ENCODE measurements around the gene CXorf65.

Gene CXorf65

DNA sequence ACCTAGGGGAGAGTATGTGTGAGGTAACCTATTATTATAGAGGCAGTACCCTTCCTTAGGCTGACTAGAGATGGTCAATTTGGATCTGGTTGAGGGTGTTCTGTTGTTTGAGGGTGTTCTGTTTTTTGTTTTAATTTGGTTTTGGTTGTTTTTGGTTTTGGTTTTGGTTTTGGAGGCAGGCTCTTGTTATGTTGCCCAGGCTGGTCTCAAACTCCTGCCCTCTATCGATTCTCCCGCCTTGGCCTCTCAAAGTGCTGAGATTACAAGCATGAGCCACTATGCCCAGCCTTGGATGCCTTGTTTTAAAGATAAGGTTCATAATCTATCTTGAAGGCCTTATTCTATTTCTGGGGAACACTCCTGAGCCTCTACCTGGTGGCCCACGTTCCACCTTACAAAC lies 912 bp downstream of the CXorf65 start:
- peak; percentile 49 for DNase-seq

DNA sequence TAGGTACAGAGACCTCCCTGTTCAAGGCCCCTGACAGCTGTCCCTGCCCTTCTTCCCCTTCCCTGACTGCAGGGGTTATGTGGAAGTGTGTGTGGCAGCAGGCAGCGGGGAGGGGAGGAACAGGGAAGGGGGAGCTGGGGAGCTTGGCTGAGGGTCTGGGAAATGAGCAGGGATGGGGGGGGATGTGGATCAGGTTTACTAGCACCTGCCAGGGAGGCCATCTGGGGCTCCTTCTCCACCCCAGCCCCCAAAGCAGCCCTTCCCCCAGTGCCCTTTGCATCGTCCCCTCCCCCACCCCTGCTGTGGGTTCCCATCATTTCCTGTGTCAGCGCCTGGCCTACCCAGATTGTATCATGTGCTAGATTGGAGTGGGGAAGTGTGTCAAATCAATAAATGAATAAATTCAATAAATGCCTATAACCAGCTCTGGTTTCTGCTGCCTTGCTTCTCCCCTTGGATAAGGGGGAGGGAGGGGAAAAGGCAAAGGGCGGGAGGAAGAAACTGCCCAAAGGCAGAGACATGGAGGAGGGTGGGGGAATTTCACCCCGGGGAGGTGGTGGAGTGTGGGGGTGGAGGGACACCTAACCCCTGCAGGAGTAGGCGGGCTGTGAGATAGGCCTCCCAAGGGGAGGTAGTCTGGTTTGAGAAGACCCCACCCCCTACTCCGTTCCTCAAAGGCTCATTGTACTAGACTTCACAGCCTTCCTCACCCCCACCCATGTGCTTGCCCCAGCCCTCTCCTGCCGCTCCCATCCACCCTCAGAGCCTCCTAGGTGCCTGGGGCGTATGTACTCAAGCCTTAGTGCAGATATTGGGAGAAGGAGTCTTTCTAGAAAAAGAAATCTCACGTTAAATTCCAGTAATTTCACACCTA lies 3.2 kb downstream of the CXorf65 start:
- peak; percentile 71 for DNase-seq

DNA sequence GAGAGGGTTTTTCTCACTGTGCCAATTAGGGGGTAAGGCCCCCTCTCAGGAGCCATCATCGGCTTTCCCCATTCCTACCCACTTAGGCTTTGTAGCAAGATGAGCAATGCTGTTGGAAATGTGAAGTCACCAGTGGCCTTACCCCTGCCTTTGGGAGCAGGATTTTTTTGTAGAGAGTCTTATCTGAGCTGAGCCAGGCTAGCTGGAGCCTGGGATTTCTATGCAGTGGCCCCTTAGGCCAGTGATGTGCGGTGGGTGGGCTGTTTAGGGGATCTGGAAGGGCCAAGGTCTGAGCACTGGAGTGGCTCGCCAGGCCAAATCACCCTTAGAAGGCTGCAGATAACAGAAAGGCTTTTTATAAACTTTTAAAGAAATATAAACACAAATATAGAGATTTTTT lies 4.2 kb downstream of the CXorf65 start:
- DNase-seq: no peak

DNA sequence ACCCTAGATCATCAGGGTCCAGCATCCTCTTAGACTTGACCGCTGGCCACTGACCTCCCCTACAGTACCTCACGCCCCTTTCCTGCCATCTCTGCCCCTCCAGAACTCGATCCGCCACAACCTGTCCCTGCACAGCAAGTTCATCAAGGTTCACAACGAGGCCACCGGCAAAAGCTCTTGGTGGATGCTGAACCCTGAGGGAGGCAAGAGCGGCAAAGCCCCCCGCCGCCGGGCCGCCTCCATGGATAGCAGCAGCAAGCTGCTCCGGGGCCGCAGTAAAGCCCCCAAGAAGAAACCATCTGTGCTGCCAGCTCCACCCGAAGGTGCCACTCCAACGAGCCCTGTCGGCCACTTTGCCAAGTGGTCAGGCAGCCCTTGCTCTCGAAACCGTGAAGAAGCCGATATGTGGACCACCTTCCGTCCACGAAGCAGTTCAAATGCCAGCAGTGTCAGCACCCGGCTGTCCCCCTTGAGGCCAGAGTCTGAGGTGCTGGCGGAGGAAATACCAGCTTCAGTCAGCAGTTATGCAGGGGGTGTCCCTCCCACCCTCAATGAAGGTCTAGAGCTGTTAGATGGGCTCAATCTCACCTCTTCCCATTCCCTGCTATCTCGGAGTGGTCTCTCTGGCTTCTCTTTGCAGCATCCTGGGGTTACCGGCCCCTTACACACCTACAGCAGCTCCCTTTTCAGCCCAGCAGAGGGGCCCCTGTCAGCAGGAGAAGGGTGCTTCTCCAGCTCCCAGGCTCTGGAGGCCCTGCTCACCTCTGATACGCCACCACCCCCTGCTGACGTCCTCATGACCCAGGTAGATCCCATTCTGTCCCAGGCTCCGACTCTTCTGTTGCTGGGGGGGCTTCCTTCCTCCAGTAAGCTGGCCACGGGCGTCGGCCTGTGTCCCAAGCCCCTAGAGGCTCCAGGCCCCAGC lies 5.7 kb downstream of the CXorf65 start:
- no peak for DNase-seq

DNA sequence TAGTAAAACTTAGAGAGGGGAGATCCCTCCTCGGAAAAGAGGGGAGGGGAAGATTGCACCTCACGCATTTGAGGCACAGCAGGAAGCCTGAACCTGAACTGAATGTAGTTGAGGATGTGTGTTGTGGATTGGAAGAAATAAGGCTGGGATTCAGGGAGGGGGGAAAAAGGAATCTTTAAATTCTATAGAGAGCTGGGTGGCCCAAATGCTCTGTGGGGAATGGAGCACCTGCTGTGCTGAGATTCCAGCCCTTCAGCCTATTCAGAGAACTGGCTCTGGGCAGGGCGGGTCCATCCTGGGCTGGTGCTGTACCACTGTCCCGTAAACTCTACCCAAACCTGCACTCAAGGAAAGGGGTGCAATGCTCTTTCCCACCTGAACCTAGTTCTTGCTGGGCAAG lies 6.8 kb downstream of the CXorf65 start:
- no peak for DNase-seq

DNA sequence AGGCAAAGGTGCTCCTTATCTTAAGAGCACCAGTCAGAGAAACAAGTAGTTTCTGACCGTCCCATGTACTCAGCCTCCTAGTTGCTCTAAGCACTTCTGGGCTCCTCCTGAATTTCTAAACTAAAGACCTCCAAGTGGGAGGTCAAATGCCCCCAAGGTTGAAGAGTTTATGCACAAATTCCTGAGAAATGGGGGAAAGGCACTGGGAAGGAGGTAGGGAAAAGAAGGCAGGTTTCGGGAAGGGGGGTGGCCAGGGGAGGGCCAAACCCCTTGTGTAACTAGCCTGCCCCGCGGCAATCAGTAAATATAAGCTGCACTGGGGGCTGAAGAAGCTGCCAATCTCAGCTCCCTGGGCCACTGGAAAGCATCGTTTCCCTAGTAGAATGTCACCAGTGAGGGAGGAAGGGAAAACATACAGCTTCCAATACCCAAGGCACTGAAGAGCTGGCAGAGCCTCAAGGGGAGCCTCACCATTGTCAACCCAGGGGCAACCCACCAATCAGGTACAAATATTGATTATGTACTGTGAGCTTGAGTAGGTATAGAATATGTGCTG lies 7.5 kb downstream of the CXorf65 start:
- DNase-seq: no peak

DNA sequence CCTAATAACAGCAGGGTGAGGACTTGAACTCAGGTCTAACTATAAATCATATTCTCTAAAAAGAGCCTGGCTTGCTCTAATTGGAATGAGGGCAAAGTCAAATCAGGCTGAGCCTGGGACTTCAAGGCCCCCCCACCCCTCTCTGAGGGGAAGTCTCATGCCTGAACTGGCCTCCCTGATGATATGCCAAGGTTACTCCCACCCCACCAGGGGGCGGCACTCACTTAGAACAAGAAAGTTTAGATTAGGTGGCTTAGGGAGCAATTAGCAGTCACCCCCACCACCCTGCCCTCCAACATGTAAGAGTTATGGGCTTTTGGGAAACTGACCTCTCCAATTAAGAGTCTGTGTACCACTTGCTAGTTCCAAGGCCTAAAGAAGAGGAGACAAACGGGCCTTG lies 8.2 kb downstream of the CXorf65 start:
- peak; percentile 83 for DNase-seq

DNA sequence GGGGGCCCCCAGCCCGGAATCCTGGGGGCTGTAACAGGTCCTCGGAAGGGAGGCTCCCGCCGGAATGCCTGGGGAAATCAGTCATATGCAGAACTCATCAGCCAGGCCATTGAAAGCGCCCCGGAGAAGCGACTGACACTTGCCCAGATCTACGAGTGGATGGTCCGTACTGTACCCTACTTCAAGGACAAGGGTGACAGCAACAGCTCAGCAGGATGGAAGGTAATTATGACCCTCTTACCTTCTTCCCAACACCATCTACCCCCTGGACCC lies 9.8 kb downstream of the CXorf65 start:
- no peak for DNase-seq

DNA sequence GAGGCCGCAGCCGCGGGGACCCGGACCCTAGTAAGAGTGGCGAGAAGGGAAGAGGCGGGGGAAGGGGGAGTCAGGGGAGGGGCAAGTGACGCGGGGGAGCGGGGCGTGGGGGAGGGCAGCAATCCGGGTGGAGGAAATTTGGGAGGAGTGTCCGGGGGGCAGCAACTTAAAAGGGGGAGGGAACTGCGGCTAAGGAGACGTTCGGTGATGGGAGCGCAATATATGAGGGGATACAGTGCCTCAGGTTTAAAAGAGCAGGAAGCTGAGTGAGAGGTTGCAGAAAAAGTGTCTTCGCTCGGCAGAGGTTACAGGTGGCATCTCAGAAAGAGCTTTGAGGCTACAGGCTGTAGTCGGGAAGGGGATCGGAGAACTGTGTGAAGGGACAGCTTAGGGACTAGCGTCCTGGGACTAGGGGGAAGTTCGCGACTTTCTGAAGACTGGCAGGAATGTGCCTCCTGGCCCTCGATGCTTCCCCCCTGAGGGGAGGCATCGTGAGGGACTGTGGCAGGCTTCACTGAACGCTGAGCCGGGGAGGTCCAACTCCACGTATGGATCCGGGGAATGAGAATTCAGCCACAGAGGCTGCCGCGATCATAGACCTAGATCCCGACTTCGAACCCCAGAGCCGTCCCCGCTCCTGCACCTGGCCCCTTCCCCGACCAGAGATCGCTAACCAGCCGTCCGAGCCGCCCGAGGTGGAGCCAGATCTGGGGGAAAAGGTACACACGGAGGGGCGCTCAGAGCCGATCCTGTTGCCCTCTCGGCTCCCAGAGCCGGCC lies 10.4 kb downstream of the CXorf65 start:
- DNase-seq: peak; percentile 82

DNA sequence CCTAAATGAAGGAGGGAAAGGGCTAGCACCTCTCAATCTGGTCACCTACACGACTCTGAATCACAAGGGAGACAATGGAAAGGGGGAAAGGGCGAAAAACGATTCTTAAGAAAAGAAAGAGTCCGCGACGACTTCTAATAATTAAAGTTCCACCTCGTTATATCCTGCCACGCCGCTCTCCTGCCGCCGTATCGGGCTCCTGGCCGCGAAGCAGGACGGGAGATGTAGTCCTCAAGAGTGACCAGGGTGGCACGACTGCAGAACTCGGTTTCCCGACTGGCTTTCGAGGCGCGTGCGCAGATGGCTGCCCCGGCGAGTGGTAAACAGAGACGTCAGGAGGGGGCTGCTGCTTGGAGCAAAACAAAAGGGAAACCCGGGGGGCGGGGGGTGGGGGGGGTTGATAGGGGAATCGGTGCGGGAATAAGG lies 11.0 kb downstream of the CXorf65 start, which contains the start of gene FOXO4:
Gene FOXO4, plus strand, starts transcription at position 297 of the 426 bp plus-strand sequence. CDS start 678 bp downstream, outside the sequence.
- DNase-seq: peak; percentile 92

DNA sequence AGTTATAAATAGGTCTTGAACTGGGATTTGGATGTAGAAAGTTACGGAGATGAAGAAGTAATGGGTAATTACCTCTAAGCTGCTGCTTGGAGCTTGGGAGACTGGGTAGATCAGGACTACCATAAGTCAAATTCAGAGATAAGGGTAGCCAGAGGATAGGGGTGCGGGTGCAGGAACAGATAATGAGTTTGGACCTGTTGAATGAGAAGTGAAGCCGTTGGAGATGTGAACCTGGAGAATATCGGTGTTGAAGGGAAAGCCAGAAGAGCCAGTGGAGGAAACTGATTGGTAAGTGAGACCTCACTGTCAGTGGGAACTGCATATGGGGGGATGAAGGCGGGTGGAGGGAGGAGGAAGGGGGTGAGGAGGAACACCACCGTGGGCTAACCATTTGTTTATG lies 11.5 kb downstream of the CXorf65 start:
- no peak for DNase-seq

DNA sequence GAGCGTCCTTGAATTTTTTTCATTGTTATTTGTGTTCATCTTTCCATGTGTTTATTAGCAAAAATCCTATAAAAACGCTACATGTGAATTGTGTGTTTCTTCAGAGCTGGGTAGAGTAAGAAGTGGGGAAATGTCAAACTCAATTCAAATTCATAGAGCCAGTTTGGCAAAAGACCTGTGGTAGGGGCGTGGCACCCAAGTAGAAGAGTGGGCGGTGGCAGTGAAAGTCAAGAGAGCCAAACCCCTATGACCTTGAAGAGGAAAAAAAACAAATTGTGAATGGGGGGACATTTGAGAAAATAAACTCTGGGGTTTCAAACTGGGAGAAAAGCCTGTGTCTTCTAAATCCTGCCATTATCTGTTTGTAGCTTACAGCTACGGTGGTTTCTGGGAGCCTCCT lies 15.3 kb downstream of the CXorf65 start:
- DNase-seq: no peak

DNA sequence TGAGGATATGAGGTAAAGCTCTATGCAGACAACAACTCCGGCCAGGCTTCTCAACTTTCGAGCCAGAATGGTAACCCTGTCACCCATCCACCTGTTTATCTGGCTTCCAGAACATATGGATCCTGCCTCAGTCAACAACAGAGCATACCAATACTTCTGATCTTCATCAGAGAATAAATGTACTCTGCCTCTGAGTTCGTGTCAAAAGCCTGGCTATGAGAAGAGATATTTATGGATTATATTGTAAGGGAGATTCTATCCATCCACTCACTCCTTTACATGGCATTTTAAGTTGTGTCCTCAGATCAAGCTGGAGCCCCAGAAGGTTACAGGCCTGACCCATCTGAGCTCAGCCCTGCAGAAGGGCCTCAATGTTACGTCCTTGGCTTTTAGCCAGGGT lies 20.6 kb downstream of the CXorf65 start:
- DNase-seq: no peak

DNA sequence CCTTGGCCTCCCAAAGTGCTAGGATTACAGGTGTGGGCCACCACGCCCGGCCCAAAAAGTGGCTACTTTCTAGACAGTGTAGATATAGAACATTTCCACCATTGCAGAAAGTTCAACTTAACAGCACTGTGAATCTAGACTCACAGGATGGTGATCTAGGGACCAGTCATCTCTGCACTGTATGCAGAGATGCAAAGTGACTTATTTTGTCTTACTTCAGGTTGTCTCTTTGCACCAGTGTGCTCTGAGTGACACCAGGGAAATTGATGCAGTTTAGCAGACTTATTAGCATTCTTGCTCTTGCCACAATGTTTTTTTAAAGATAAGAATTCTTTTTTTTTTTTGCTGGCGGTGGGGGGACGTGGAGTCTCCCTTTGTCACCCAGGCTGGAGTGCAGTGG lies 23.7 kb downstream of the CXorf65 start:
- DNase-seq: no peak

DNA sequence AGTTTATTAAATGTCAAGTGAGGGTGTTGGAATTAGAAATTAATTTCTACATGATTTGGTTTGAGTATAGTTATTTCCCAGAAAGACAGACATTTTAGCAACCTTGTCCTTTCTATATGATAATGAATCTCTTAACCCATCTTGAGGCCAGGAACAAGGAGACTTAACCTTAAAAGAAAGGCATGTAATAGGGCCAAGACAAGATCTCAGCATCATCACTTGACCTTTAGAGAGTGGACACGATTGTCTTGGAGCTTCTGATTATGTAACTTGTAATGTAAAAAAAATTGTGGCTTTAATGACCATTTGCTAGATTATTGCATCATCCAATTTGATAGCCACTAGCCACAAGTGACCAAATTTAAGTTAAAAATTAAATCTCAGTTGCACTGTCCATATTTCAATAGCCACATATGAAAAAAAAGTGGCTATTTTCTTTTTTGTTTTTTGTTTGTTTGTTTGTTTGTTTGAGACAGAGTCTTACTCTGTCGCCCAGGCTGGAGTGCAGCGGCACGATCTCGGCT lies 24.4 kb downstream of the CXorf65 start:
- DNase-seq: no peak

DNA sequence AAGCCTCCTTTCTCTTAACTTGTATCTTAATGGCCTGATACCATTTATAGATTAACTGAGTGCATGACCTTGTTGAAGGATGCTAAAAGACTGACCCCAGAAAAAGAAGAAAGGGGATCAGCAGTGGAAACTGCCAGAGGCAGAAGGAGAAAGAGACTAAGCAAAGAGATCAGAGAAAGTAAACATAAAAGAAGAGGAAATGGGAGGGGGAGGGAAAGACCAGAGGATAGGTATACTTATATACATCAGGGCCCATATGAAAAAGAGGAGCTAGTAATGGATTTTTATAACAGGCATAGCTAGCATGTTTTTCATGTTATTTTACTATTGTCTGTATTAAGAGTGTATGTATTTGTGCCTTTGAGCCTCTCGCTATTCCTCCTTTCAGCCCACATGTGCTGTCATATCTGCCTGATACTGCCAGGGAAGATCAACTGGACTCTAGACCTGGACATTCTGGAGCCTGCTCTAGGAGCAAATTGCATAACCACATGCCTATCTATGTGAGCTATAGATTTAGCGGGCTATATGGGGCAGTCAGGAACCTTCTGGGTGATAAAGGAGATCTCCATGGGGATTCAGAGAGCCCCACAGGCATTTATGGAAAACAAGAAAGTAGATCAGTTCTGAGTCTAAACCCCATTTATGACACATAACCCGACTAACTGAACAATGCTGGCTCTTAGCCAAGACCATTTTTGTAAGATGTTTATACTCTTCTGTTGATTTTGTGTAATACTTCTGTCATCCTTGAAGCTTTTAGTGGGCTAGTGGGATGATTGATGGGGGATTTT lies 25.0 kb downstream of the CXorf65 start:
- DNase-seq: no peak

DNA sequence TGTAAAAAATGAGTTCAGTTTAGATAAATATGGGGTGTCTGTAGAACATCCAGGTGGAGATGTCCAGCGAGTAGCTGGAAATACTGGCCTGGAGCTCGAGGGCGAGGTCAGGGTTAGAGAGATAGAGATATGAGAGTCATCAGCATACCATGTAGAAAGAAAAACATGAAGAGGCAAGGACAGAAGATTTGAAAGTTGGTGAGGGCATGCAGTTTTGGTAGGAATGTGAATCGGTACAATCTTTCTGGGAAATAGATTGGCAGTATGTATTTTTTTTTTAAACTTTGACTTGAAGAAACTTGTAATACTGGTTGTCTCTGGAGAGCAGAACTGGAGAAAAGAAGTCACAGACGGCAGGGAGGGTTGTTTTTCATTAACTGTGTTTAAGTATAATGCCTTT lies 36.0 kb downstream of the CXorf65 start:
- no peak for DNase-seq

DNA sequence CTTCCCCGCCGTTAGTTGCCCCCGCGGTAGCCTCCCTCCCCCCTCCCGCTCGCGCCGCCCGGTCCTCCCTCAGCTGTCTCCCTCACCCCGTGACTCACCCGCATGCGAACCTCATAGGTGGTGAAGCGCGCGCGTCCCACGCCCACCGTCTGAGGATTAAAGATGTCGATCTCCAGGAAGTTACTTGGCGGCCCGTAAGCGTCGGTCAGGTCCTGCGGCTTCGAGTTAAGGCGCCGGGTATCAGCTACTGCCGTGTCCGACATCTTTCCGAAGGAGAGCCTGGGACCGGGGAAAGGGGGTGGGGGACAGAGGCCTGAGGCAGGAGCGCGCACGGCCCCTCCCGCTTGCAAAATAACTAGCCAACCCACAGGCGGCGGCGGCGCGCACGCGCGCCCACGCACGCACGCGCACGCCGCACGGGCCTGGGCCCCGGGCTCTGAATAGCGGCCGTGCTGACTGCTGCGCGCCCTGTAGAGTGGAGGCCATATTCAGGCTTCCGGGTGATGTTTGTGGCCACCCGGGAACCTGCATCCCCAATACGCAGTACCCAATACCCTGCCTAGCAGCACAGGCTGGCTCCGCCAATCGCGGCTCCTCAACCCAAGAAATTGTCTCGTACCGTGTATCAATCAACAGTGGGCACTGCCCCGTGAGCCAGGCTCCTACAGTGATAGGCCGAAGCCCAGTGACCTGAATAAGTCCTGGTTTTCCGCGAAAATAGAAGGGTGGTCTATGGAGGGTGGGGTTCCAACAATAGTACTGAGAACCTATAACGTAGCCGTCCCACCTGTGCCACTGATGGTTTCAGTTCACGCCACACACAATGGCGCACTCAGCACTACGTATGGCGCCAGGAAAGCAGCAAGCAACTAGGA lies 38.3 kb downstream of the CXorf65 start, which contains the start of gene SNX12:
Gene SNX12, minus strand, starts transcription at position 291 of the 875 bp plus-strand sequence. Its CDS starts 28 bp downstream, at position 263.
- DNase-seq: peak; percentile 94

DNA sequence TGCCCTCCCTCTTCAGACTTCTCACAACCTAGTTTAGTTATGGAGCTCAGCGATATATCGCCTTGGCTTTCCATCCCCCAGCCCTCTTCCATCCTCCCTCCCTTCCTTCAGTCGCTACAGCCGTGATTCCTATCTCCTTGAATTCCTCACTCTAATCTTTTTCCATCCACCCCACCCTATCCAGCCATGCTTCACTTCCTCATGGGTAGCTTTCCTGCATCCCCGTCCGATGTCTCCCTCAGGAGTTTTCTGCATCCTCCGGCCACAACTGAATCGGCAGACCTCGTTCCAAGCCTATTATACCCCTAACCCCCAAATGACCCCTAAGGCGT lies 38.9 kb downstream of the CXorf65 start:
- DNase-seq: no peak

DNA sequence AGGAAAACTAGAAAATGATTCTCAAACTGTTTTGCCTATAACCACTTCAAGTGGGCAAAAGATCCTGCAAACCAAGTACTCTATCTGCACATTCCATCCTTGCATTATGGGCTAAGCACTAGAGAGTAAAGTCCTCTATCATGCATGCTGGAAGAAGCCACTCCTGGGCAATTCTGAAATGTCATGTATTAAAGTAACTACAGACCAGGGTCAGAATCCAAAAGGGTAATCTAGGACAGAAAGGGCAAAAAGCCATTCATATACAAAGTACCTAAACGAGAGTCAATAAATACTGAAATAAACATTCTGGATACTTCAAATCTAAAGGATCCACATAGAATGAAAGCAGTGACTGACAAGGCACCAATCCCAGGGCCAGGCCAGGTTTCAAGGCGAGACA lies 39.5 kb downstream of the CXorf65 start:
- no peak for DNase-seq

DNA sequence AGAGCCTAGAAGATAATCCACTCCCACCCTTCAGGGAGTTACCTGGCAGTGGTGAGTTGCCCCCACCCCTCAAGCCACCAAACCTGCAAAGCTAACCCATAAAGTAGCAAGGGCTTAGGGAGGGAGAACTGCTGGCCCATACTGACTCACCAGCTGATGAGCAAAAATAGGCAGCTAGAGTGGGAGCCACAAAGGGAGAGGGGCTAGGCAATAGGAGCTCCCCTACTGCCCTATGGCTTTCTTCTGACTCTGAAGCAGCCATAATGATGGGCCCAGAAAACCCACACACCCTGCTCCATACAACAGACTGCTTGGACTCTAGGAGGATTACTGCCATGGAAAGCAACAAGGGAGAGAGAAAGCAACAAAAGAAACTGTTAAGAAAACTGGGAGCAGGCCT lies 46.4 kb downstream of the CXorf65 start:
- DNase-seq: no peak
